ENCODE results near the gene POLE.

GRCh38 chr12:132728502-132728901, 41.4 kb upstream of the POLE start:
- no peak for TF ChIP-seq CTCF (IDR thresholded peaks at IDR 0.05)
- no peak for TF ChIP-seq POLR2A (IDR thresholded peaks at IDR 0.05)

Measured in esophagus squamous epithelium (tissue), 4 donors.